ENCODE data around the gene DIDO1.

DIDO1 gene

DNA sequence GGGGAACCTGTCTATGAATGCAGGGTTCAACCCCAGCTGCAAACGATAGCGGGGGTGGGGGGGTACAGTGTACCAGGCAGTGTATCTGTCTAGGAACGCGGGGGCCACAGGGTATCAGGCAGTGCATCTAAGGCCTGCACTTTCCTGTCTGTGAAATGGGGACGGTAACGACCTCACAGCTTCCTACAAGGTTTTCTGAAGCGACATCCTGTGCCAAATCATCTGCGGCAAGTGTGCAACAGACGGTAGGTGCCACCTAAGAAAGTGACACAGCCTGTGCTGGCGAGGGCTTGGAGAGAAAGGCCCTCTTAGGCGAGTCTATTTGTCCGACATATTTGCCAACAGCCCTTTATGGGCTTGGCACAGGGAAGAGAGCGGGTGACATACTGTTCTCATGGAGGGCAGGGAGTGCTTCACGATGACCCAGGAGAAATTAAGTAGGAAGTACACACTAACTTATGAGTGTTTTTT lies 3.8 kb downstream of the DIDO1 start:
- TF ChIP-seq CTCF (conservative IDR thresholded peaks at IDR 0.05; ENCODE audit: low read depth, low read length) = no peak
- Histone ChIP-seq H3K4me3 (IDR thresholded peaks at IDR 0.05; ENCODE audit: insufficient read depth, low read depth, low read length) (no peak overlapping the region), H3K9ac (no peak overlapping the region), H3K27ac (no peak overlapping the region), H3K36me3 (ENCODE audit: insufficient read depth) (no peaks in the 10 kb centered on the region), H3K4me2 (no peak overlapping the region), H3K79me2 (ENCODE audit: insufficient read depth, low read depth) (peaks cover 94% of the 10 kb centered on the region), H4K20me1 (ENCODE audit: insufficient read depth) (peaks cover 76% of the 10 kb centered on the region), H3K27me3 (ENCODE audit: insufficient read depth, low read depth) (no peaks in the 10 kb centered on the region), H3K4me1 (ENCODE audit: low read depth, poor library complexity, severe bottlenecking) (peaks cover 86% of the 10 kb centered on the region), H2AFZ (ENCODE audit: low read depth) (no peak overlapping the region)

DNA sequence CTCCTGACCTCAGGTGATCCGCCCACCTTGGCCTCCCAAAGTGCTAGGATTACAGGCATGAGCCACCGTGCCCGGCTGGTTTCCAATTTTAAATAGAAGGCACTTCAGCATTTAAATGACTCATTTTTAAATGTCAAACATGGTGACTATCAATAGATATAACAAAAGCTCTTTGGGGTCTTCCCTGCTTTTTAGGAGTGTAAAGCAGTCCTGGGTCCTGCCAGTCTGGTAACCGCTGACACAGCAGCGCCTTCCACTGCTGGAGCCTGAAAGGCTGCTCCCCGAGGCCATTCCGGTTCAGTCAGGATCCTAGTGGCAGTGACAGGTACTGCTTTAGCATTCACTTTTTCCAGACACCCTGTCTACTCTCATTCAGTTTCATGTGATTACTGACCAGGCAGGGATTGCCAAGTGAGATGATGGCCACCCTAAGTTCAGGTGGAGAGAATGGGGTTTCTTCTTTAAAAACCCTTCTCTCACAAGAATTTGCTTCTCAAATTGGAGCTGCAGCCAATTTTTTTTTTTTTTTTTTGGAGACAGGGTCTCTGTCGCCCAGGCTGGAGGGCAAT lies 5.1 kb downstream of the DIDO1 start:
- TF ChIP-seq CTCF (conservative IDR thresholded peaks at IDR 0.05; ENCODE audit: low read depth, low read length) = peak; percentile 61
- no peak overlapping the region for H2AFZ ChIP-seq (ENCODE audit: low read depth)
- peaks cover 89% of the 10 kb centered on the region for H3K4me1 ChIP-seq (ENCODE audit: low read depth, poor library complexity, severe bottlenecking)
- H3K9ac ChIP-seq = no peak overlapping the region
- H3K27ac ChIP-seq = no peak overlapping the region
- H3K79me2 ChIP-seq (ENCODE audit: insufficient read depth, low read depth) = peaks cover 97% of the 10 kb centered on the region
- H3K4me3 ChIP-seq (IDR thresholded peaks at IDR 0.05; ENCODE audit: insufficient read depth, low read depth, low read length) = no peak overlapping the region
- no peaks in the 10 kb centered on the region for H3K36me3 ChIP-seq (ENCODE audit: insufficient read depth)
- H3K4me2 ChIP-seq = 0 out of 2 replicates have a peak overlapping the region, but pooled peaks have one; percentile 14
- H3K27me3 ChIP-seq (ENCODE audit: insufficient read depth, low read depth) = no peaks in the 10 kb centered on the region; the same call in 1 of the 2 replicates
- H4K20me1 ChIP-seq (ENCODE audit: insufficient read depth) = peaks cover 89% of the 10 kb centered on the region

GRCh38 chr20:62920039-62920645 lies 6.2 kb downstream of the DIDO1 start:
- H4K20me1 ChIP-seq (ENCODE audit: insufficient read depth) = peaks cover 98% of the 10 kb centered on the region
- H3K4me1 ChIP-seq (ENCODE audit: low read depth, poor library complexity, severe bottlenecking) = peaks cover 98% of the 10 kb centered on the region
- TF ChIP-seq CTCF (conservative IDR thresholded peaks at IDR 0.05; ENCODE audit: low read depth, low read length) = no peak
- no peaks in the 10 kb centered on the region for H3K36me3 ChIP-seq (ENCODE audit: insufficient read depth)
- peaks cover 100% of the 10 kb centered on the region for H3K79me2 ChIP-seq (ENCODE audit: insufficient read depth, low read depth)
- H3K4me3 ChIP-seq (IDR thresholded peaks at IDR 0.05; ENCODE audit: insufficient read depth, low read depth, low read length) = no peak overlapping the region
- no peak overlapping the region for H3K27ac ChIP-seq
- no peak overlapping the region for H3K9ac ChIP-seq
- no peak overlapping the region for H2AFZ ChIP-seq (ENCODE audit: low read depth)
- H3K4me2 ChIP-seq = no peak overlapping the region
- H3K27me3 ChIP-seq (ENCODE audit: insufficient read depth, low read depth) = no peaks in the 10 kb centered on the region; the same call in 1 of the 2 replicates

DNA sequence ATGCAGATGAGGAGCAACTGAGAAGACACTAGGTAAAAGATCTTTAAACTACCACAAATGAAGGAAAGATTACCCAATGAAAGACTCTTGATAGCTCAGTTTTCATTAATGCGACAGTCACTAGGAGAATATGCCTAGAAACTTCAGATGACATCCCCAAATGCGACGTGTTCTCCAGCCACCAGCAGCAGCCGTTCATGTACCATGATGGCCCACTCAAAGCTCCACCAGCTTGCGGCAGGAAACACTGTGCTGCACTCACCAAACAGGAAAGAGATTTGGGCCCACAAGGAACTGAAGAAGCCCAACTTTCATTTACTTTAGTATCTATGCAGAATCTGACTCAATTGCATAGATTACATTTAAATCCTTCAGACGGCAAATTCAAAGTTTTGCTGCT lies 7.5 kb downstream of the DIDO1 start:
- Histone ChIP-seq H3K27ac (peak overlapping the region; percentile 20; the same call in 1 of the 2 replicates), H3K4me3 (IDR thresholded peaks at IDR 0.05; ENCODE audit: insufficient read depth, low read depth, low read length) (no peak overlapping the region), H3K4me1 (ENCODE audit: low read depth, poor library complexity, severe bottlenecking) (peaks cover 97% of the 10 kb centered on the region), H2AFZ (ENCODE audit: low read depth) (no peak overlapping the region), H3K4me2 (peak overlapping the region; percentile 38; the same call in 1 of the 2 replicates), H3K27me3 (ENCODE audit: insufficient read depth, low read depth) (no peaks in the 10 kb centered on the region; the same call in 1 of the 2 replicates), H3K36me3 (ENCODE audit: insufficient read depth) (peaks cover 5% of the 10 kb centered on the region; the same call in 1 of the 2 replicates), H3K79me2 (ENCODE audit: insufficient read depth, low read depth) (peaks cover 100% of the 10 kb centered on the region), H3K9ac (no peak overlapping the region), H4K20me1 (ENCODE audit: insufficient read depth) (peaks cover 95% of the 10 kb centered on the region)
- TF ChIP-seq CTCF (conservative IDR thresholded peaks at IDR 0.05; ENCODE audit: low read depth, low read length) = no peak
